GM18511 (cell line): Measurements from ENCODE around the gene SLC12A4.
"Not testable (repeated sequence)": the region's sequence is repeated elsewhere in the genome, so short reads cannot be mapped to it uniquely, and the experiment has no call there.

Experiments
- ATAC-seq: cut with Tn5 transposase; IDR thresholded peaks from one replicate; pipeline ENCODE4 v1.9.1; 2021; ENCODE audit warnings: mild to moderate bottlenecking, moderate library complexity; ENCODE audit not compliant: unreplicated experiment

The SLC12A4 gene

DNA sequence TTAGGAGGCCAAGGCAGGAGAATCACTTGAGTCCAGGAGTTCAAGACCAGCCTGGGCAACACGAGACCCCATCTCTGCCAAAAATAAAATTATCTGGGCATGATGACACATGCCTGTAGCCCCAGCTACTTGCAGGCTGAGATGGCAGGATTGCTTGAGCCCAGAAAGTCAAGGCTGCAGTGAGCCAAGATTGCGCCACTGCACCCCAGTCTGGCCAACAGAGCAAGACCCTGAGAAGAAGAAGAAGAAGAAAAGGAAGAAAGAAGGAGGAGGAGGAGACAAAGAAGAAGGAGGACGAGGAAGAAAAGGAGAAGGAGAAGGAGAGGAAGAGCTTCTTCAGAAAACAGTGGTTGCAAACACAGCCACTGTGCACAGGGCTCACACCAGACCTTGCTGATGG lies 20.2 kb upstream of the SLC12A4 start:
- ATAC-seq = no peak

DNA sequence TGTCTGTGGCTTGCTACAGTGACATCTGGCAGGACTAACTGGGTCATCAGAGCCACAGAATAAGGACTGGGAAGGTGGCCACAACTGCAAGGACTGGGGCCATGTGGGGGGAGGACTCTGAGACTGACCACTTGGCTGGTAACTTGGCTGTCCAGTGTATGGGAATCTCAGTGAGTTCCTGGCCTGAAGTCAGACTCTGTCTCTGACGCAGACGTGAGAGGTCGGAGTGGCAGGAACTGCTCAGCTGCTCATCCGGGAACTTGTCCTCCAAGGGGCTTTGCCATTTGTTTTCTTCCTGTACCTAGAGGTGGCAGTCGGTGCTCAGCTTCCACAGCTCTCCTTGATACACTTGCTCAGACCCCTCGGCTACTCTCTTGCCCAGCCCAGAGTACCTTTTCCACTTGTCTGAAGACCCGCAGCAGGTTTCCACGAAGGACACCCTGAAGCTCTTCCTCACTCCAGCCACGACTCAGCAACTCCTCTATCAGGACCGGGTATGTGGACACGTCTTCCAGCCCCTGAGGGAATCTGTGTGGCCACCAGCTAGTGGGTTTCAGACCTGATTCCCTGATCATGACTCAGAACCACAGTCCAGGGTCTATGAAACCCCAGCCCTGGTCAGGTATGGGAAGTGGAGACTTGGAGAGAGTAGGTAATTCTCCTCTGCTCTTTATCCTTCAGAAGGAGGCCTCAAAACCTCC lies 19.2 kb upstream of the SLC12A4 start:
- ATAC-seq = no peak

DNA sequence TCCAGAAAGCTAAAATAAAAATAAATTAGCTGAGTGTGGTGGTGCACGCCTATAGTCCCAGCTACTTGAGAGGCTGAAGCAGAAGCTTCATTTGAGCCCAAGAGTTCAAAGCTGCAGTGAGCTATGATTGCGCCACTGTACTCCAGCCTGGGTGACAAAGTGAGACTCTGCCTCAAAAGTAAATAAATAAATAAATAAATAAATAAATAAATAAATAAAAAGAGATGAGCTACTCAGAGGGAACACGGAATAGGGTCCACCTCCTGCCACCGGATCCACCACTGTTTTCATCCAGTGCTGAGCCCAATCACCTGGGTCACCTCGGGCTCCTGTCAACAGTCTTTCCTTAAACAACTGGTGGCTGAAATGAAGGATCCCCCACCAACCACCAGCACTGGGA lies 18.5 kb upstream of the SLC12A4 start:
- ATAC-seq = no peak

DNA sequence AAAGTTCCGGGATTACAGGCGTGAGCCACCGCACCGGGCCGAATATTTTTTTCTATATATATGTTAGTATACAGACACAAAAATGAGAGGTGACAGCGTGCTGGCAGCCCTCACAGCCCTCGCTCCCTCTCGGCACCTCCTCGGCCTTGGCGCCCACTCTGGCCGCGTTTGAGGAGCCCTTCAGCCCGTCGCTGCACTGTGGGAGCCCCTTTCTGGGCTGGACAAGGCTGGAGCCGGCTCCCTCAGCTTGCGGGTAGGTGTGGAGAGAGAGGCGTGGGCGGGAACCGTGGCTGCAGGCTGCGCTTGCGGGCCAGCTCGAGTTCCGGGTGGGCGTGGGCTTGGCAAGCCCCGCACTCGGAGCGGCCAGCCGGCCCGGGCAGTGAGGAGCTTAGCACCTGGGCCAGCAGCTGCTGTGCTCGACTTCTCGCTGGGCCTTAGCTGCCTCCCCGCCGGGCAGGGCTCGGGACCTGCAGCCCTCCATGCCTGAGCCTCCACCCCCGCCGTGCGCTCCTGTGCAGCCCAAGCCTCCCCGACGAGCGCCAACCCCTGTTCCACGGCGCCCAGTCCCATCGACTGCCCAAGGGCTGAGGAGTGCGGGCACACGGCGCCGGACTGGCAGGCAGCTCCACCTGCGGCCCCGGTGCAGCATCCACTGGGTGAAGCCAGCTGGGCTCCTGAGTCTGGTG lies 13.7 kb upstream of the SLC12A4 start:
- no peak for ATAC-seq

DNA sequence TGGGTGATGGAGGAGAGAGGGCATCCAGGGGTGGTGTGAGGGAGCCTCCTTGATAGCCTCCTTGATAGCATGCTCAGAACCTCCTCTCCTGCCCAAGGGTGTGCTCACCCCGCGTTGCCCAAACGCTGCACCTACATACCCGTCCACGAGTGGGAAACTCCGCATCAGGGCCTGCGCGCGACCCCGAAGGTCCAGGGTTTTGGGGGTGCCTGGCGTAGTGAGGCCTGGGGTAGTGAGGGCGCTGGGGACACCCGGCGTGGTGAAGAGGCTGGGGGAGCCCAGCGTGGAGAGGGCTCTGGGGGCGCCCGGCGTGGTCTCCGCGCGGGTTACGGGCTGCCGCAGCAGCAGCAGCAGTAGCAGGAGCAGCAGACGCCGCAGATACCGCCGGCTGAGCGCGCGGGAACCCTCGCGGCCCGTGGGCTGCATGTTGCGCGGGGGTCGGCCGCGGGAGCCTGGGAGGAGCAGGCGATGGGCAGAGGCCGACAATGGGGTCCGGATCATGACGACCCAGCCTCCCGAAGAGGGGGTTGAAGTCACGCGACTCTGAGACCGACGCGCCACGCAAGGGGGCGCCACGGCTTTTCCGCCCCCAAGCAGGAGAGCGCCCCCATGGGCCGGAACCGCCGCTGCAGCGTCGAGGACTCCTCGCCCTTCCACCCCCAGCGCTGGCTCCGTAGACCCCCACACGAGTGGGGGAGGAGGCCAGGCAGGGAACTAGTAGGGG lies 11.7 kb upstream of the SLC12A4 start, which contains the start of gene DPEP3:
DPEP3 (minus strand) TSS at position 545 of the 724 bp plus-strand sequence; CDS start at position 426, 119 bp downstream.
- no peak for ATAC-seq

DNA sequence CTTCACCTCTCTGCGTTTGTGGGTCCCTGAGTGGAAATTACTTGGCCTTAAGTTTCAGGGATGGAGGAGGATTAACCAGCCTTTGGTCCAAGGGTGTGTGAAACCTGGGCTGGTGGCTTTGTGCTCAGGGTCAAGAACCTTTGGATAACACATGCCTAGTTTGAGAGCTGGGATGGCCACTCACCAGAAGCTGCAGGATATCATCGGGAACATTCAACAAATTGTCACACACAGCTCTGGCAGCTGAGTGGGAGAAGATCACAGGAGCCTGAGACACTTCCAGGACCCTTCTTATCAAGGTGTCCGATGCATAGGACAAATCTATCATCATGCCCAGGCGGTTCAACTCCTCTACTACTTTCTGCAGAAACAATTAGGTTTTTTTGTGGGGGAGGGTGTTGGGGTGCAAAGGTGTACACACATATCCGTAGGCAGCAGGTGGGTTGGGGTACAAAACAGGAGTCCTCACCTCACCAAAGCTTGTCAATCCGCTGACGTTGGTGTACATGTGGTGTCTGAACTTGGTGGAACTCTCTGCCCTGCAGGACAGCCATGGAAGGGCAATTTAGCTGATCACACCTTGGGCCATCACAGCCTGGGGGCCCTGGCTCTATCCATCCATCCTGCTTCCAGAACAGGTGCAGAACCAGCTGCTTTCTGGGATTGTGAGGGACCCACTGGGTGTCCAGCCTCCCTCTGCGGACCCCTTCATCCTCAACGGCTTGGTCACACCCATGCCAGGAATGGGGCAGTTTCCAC lies 9.2 kb upstream of the SLC12A4 start:
- ATAC-seq = no peak

DNA sequence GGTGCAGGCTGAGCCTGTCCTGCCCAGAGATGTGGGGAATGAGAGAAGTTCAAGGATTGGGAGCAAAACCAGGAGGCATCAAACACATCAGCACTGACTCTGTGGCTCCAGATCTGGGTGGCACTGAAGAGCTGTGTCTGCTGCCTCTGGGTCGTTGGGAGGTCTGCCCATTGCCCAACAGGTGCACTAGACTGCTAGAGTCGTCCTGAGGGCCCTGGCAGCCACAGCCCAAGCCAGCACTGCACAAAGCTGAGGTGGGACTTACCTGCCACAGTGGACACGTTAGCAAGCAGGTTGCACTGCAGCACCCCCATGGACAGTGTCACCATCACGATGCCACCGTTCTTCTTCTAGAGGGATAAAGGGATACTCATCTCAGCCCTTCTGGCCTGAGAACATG lies 8.6 kb upstream of the SLC12A4 start:
- ATAC-seq = no peak

DNA sequence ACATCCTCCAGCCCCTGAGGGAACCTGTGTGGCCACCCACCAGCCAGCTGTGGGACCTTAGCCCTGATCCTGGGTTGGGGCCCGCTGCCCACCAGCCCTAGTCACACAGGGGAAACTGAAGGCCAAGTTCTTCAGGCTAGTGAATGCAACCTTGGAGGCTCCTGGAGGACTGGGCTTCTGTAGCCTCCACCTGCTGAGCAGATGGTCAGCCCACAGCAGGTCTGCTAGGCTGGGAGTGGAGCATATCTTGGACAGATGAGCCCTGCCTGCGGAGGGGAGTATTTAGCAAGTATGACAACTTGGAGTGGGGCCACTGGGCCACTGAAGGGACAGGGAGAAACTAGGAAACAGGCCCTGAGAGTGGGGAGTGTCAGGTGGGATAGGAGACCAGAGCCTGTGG lies 7.8 kb upstream of the SLC12A4 start:
- ATAC-seq = no peak

DNA sequence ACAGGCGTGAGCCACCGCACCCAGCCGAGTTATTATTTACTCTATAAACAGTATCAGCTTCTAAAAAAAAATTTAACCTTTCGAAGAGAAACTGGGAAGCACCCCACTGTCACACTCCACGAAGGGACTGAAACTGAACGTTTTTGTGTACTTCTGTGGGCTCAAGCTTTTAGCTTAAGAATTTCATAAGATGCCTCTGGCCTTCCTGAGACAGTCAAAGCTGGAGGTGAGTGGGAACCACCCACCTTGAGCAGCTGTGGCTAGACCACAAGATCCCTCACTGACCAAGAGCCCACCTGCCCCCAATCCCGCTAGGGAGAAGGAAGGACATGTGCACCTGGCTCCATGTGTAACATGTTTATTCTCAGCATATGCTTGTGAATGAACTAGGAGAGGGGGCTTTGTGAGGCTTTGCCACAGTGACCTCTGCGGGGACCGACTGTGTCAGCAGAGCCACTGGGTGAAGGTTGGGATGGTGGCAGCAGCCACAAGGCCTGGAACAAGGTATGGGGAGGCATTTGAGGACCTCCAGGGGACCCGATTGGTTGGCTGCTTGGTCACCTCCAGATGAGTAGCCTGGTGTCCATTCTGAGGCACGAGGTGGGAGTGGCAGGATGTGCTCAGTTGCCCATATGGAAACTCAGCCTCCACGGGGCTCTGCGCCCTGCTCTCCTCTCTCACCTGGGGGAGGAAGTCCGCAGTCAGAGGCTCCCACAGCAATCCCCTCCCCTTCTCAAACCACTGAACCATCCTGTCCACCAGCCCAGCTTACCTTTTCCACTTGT lies 7.1 kb upstream of the SLC12A4 start:
- no peak for ATAC-seq

DNA sequence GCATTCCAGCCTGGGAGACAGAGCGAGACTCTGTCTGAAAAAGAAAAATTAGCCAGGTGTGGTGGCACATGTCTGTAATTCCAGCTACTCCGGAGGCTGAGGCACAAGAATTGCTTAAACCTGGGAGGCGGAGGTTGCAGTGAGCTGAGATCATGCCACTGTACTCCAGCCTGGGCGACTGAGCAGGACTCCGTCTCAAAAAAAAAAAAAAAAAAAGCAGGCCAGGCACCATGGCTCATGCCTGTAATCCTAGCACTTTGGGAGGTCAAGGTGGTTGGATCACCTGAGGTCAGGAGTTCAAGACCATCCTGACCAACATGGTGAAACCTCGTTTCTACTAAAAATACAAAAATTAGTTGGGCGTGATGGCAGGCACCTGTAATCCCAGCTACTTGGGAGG lies 3.8 kb upstream of the SLC12A4 start:
- ATAC-seq = not testable (repeated sequence)

DNA sequence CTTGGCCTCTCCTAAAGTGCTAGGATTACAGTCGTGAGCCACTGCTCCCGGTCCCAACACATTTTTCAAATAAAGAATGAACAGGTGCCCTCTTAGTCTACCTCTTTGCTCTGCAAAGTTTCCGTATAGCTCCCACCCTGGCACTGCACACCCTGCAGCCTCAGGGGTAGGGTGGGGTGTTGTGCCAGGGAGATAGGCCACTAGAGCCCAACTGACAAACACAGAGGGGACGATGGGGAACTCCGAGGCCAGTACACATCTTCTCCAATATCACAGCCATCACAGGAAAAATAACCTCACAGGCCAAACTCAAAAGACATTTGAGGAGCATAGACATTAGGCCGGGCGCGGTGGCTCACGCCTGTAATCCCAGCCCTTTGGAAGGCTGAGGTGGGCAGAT lies 2.7 kb upstream of the SLC12A4 start:
- no peak for ATAC-seq

DNA sequence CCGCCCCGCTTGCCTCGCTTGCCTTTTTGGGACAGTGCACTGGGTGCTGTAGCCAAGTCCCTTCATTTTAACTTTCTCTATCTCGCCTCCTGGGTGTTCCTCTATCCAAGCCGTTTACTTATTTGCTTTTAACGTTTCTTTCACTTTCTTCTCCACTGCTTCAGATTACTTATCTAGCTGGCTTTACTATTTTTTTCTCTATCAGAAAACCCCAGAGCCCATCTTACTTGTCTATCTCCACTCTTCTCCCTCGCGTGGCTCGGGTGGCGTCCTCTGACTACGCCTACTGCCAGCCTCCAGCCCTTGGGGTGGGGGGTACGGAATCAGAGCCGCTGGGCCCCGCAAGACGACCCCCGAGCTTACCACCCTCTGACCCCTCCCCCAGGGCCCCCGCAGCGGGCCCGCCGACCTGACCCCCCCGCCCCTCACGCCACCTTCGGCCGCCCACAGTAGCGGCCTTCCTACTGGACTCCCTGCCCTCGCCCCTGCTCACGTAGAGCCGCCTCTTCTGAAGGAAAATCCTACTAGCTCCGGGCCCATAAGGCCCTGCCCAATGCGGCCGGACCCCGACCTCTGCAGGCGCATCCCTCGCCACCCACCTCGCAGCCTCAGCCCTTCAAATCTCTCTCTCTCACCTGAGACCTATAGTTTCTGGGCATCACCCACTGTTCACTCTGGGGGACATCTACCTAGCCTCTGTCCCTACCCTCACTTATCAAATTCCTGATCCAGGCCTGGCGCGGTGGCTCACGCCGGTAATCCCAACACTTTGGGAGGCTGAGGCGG lies 1.0 kb upstream of the SLC12A4 start:
- ATAC-seq = peak; percentile 11

DNA sequence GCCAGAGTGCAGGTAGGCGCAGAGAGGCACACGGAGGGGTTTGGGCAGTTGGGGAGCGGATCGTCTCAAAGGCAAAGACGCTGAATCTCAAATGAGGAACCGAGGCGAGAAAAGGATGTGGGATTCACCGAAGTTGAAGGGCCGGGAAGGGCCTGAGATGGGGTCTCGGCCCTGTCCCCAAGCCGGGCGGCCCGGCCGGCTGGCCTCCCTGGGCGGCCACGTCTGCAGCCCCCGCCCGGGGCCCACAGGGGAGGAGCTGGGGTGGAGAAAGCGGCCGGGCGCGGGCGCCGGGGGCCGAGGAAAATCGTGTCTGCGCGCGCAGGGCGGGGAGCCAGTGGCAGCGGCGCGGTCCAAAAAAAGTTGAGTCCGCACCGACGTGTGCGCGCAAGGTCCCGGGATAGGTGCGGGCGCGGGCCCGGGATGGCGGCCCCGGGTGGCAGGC lies 458 bp downstream of the SLC12A4 start:
- ATAC-seq = peak; percentile 40

DNA sequence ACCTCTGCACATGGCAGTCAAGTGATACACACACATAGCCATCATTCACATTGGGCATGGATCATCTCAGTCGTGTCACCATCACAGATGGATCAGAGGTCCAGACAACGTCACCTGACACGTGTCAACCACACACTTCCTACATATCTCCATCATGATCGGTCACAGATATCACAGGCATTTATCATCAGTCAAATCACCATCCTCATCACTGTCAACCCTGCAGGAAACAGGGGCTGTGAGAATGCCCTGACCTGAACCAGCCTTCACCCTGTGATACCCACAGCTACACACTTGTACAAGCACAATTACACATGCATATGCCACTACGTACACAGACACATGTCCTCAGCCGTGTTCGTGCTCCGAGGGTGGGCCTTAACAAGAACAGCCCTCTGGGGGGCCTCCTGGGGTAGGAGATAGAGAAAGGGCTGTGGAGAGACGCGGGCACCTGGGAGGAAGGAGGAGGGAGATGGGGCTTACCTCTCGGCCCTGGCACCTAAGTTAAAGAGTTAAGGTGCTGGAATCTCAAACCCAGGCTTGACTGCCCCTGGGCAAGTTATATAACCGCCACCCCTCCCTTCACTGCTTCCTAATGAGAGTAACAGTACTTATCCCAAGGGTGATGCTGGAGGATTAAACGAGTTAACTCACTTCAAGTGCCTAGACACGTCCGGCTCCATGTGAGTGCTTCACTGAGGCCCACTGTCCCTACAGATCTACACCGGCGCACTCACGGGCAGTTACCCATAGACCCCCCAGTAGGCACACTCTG lies 1.1 kb downstream of the SLC12A4 start:
- peak; percentile 11 for ATAC-seq

DNA sequence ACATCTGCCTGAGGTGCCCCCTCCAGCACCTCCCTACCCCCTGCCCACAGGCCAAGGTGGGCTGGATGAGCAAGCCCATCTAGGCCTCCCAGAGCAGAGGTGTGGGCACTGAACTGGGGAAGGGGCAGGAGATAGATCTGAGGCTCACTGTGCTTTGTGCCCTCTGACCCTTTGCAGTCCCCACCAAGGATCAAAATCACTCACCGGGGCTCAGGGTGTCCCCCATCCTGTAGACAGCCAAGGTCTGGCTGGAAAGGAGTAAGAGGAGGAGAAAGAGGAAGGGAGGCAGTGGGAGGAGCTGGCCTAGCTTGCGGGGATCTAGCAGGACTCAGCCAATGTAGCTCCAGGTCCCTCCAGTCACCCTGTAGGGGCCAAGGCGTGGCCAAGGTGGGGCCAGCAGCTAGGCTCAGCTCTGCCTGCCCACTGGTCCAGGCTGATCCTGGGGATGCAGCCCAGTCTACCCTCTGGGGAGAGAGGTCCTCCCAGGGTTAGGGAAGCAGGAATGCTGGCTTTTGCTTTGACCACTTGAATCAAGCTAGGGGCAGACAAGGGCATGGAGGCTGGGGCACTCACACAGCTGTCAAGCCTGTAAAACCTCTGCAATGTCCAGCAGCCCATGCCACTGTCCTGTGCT lies 1.8 kb downstream of the SLC12A4 start:
- no peak for ATAC-seq

DNA sequence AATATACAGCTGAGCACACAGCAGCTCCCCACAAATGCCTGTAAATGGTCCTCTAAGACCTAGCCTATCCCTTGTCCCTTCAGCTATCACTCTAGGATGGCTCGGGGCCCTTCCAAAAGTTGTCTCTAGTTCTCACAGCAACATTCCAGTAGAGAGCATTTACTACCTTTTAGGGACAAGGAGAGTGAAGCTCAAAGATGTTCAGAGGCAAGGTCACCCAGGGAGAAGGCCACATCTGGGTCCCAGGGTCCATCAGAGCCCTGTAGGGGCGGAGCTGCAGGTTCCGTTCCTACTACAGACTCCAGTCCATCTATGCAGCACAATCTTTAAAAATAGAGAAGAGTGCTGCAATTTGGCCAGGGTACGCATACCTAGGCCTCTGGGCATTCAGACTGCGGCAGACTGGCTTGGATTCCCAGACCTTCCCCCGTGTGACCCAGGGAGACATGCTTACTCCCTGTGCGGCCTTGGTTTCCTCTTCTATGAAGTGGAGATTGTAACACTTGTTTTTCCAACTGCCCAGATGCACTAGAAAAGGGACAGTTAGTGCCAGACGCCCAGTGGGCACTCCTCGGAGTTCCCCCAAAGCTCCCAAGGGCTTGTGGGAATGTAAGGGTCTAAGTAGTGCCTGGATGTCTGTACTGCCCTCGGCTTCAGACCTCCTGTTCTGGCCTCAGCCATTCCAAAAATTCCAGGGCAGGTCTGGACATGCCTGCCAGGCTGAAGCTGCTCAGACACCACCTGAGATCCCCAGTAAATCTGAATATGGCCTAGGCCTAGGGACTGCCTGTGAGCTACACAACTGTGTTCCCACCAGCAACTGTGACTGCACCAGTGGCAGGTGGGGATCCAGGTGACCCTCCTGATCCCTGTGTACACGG lies 2.5 kb downstream of the SLC12A4 start:
- ATAC-seq = no peak

DNA sequence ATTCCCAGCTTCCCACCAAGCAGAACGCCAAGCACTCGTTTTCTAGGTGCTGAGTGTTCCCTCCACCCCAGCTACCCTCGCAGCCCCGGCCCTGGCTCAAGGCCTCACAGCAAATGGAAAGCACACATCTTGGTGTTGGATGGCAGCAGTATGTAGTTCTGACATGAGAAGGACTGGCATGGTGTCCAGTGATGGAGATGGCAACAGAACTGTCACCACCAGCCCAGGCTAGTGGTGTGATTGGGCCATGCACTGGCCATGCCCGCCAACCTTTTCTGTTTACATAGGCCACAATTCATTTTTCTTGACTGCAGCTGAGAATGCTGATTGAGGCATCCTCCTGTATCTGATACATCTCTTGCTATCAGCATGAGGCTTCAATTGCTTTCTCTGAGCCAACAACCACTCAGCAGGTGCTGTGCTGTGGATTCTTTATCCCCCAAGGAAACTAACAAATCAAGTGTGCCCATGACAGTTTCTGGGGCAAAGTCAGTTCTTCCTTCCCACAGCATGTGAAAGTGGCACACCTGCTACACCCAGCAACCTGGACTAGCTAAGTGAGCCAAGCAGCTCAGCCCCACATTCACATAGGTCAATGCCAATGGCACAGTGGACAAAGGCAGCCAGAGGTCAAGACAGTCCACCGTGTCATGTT lies 3.8 kb downstream of the SLC12A4 start:
- no peak for ATAC-seq
